ENCODE data around the gene DDX1. TPM values are rescaled to one million over a fixed set of nuclear protein-coding genes. Genes with fewer than 3 reads are reported as not detected.

The DDX1 gene
- total RNA-seq, 1 experiment from 2014 or later, result 154 TPM

GRCh38 chr2:15673919-15674636 is 82.4 kb downstream of the DDX1 start:
- CTCF ChIA-PET, result no interaction called here
- no TSS peak for BruUV-seq (replicated peaks)
- H3K4me3 ChIP-seq (ENCODE audit: low read depth, low read length, poor library complexity, severe bottlenecking), result no peak overlapping the region
- no peak overlapping the region for H3K27ac ChIP-seq (ENCODE audit: low read depth, low read length, poor library complexity, severe bottlenecking)
- intact Hi-C loops (cut with micrococcal nuclease; ENCODE audit: unreplicated experiment), result no loop called here
- no peaks in the 10 kb centered on the region for H3K36me3 ChIP-seq (ENCODE audit: insufficient read depth, low read length, poor library complexity, severe bottlenecking)
- no peaks in the 10 kb centered on the region for H3K4me1 ChIP-seq (ENCODE audit: insufficient read depth, low read length, poor library complexity, severe bottlenecking)
- no peak for TF ChIP-seq EZH2 (IDR thresholded peaks at IDR 0.05; ENCODE audit: borderline replicate concordance, low read depth, low read length, poor library complexity, severe bottlenecking)
- POLR2A ChIA-PET (ENCODE audit: low non-redundant PET), result no interaction called here
- no peak for DNase-seq (ENCODE audit: low spot score)
- no peaks in the 10 kb centered on the region for H3K27me3 ChIP-seq (replicated peaks; ENCODE audit: insufficient read depth, low read depth, low read length, poor library complexity)
- no peaks in the 10 kb centered on the region for H3K9me3 ChIP-seq (ENCODE audit: low read depth, low read length, poor library complexity, severe bottlenecking)

DNA sequence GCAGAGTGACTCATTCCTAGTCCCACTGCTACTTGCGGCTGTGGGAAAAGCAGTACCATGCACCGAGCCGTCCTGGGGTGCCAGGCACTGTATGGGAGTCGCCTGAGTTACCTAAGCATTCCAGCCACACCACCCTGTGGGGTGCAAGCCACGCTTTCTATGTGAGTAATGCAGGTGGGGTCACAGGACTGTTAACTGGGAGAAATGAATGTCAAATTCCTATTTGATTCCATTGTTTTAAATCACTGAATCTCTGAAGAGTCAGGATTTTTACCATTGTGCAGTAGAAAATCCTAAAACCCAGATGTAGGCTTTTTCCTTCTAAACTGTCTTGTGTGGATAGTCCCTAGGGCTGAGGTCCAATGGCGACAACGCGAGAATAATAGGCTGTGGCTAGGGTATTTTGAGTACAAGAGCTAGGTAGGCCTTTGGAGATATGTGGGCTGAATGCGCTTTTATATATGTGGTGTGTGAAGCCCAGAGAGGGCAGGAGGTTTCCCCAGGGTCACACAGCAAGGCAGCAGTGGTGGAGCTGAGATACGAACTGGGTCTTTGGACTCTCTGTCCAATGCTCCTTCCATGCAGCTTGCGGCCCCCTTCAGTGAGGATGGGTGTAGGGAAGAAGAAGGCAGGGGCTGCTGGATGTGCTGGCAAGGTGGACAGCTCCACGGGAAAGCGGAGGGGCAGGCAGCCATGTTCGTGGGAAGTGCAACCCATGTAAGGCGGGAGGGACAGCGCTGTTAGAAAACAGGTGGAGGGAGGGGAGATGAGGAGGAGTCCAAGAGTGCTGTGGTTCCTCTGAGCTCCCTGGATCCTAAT is 83.2 kb downstream of the DDX1 start:
- no TSS peak for BruUV-seq (replicated peaks)
- TF ChIP-seq, protein P1, sequence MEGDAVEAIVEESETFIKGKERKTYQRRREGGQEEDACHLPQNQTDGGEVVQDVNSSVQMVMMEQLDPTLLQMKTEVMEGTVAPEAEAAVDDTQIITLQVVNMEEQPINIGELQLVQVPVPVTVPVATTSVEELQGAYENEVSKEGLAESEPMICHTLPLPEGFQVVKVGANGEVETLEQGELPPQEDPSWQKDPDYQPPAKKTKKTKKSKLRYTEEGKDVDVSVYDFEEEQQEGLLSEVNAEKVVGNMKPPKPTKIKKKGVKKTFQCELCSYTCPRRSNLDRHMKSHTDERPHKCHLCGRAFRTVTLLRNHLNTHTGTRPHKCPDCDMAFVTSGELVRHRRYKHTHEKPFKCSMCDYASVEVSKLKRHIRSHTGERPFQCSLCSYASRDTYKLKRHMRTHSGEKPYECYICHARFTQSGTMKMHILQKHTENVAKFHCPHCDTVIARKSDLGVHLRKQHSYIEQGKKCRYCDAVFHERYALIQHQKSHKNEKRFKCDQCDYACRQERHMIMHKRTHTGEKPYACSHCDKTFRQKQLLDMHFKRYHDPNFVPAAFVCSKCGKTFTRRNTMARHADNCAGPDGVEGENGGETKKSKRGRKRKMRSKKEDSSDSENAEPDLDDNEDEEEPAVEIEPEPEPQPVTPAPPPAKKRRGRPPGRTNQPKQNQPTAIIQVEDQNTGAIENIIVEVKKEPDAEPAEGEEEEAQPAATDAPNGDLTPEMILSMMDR (conservative IDR thresholded peaks at IDR 0.05; ENCODE audit: low read depth, low read length), result no peak
- no peak for TF ChIP-seq EZH2 (IDR thresholded peaks at IDR 0.05; ENCODE audit: borderline replicate concordance, low read depth, low read length, poor library complexity, severe bottlenecking)
- intact Hi-C loops (cut with micrococcal nuclease; ENCODE audit: unreplicated experiment), result no loop called here

DNA sequence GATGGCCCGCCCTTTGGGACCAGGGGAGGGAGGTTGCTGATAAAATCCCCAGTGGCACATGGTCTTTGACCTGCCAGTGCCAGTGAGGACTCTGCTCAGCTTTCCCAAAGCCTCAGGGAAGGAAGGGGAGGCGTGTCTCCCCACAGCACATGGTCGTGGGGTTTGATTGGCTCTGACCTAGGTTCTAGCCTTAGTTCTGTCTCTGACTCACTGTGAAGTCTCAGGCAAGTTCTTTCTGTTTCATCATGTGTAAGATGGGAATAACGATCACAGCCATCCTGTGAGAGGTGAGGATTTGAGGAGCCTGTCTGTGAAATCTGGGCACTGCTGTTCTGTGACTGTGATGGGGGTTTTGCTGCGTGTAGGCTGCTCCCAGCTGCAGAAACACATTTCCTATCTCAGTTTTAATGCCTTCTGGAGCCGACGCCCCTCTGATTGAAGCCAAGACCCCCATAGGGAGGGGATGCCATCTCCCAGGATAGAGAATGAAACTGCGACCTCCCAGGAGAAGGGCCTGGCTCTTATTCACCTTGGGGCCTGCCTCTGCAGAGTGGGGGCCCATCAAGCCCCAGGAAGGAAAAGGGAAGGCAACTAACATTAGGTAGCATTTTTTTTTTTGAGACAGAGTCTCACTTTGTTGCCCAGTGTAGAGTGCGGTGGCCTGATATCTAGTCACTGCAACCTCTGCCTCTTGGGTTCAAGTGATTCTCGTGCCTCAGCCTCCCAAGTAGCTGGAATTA is 84.0 kb downstream of the DDX1 start:
- Histone ChIP-seq H3K27ac (ENCODE audit: low read depth, low read length, poor library complexity, severe bottlenecking) (no peak overlapping the region), H3K27me3 (replicated peaks; ENCODE audit: insufficient read depth, low read depth, low read length, poor library complexity) (no peaks in the 10 kb centered on the region), H3K4me3 (ENCODE audit: low read depth, low read length, poor library complexity, severe bottlenecking) (no peak overlapping the region), H3K9me3 (ENCODE audit: low read depth, low read length, poor library complexity, severe bottlenecking) (no peaks in the 10 kb centered on the region), H3K4me1 (ENCODE audit: insufficient read depth, low read length, poor library complexity, severe bottlenecking) (no peaks in the 10 kb centered on the region), H3K36me3 (ENCODE audit: insufficient read depth, low read length, poor library complexity, severe bottlenecking) (no peaks in the 10 kb centered on the region)
- ChIA-PET POLR2A (ENCODE audit: low non-redundant PET) (interaction anchor here (0.6 kb wide), 1 partner anchor 964 kb away, joined by 4 read pairs; no protein-coding TSS in a partner anchor), CTCF (no interaction called here)
- no TSS peak for BruUV-seq (replicated peaks)
- TF ChIP-seq, protein P1 (conservative IDR thresholded peaks at IDR 0.05; ENCODE audit: low read depth, low read length), result no peak
- no peak for TF ChIP-seq EZH2 (IDR thresholded peaks at IDR 0.05; ENCODE audit: borderline replicate concordance, low read depth, low read length, poor library complexity, severe bottlenecking)
- no peak for DNase-seq (ENCODE audit: low spot score)
- intact Hi-C loops (cut with micrococcal nuclease; ENCODE audit: unreplicated experiment), result no loop called here

More for the DNA sequence above, 83.2 kb downstream of the DDX1 start:
- DNase-seq (ENCODE audit: low spot score), result no peak
- Histone ChIP-seq H3K4me3 (ENCODE audit: low read depth, low read length, poor library complexity, severe bottlenecking) (no peak overlapping the region), H3K4me1 (ENCODE audit: insufficient read depth, low read length, poor library complexity, severe bottlenecking) (no peaks in the 10 kb centered on the region), H3K27me3 (replicated peaks; ENCODE audit: insufficient read depth, low read depth, low read length, poor library complexity) (no peaks in the 10 kb centered on the region), H3K36me3 (ENCODE audit: insufficient read depth, low read length, poor library complexity, severe bottlenecking) (no peaks in the 10 kb centered on the region), H3K9me3 (ENCODE audit: low read depth, low read length, poor library complexity, severe bottlenecking) (no peaks in the 10 kb centered on the region), H3K27ac (ENCODE audit: low read depth, low read length, poor library complexity, severe bottlenecking) (no peak overlapping the region)
- ChIA-PET POLR2A (ENCODE audit: low non-redundant PET) (interaction anchor here (0.6 kb wide), 1 partner anchor 965 kb away, joined by 4 read pairs; no protein-coding TSS in a partner anchor), CTCF (no interaction called here)
